HG02642 (cell line): ENCODE results near the gene CHST15.

ENCODE experiments used
- ATAC-seq: cut with Tn5 transposase; IDR thresholded peaks from one replicate; pipeline ENCODE4 v1.9.1; 2021; ENCODE audit warnings: mild to moderate bottlenecking; ENCODE audit not compliant: unreplicated experiment, poor library complexity

The CHST15 gene

GRCh38 chr10:123993534-123994416, 99.6 kb downstream of the CHST15 start:
- ATAC-seq = no peak

- ATAC-seq = no peak
Measured at GRCh38 chr10:123991611-123992570, 101.5 kb downstream of the CHST15 start.

- no peak for ATAC-seq
Measured at GRCh38 chr10:123990889-123991288, 102.5 kb downstream of the CHST15 start.

GRCh38 chr10:123988694-123989093, 104.7 kb downstream of the CHST15 start:
- ATAC-seq = no peak

GRCh38 chr10:123986736-123987135, 106.7 kb downstream of the CHST15 start:
- no peak for ATAC-seq

- ATAC-seq = no peak
Measured at GRCh38 chr10:123974406-123974805, 119.0 kb downstream of the CHST15 start.

GRCh38 chr10:123972481-123973401, 120.7 kb downstream of the CHST15 start:
- no peak for ATAC-seq

- ATAC-seq = no peak
Measured at GRCh38 chr10:123970927-123971286, 122.5 kb downstream of the CHST15 start.

- ATAC-seq = no peak
Measured at GRCh38 chr10:123970207-123970926, 123.0 kb downstream of the CHST15 start.

GRCh38 chr10:123967626-123968243, 125.7 kb downstream of the CHST15 start:
- ATAC-seq = no peak

GRCh38 chr10:123966896-123967231, 126.5 kb downstream of the CHST15 start:
- no peak for ATAC-seq

- no peak for ATAC-seq
Measured at GRCh38 chr10:123965973-123966895, 127.2 kb downstream of the CHST15 start.

GRCh38 chr10:123964953-123965352, 128.4 kb downstream of the CHST15 start:
- ATAC-seq = no peak

- no peak for ATAC-seq
Measured at GRCh38 chr10:123962756-123963530, 130.5 kb downstream of the CHST15 start.

GRCh38 chr10:123958241-123958640, 135.2 kb downstream of the CHST15 start:
- no peak for ATAC-seq
